RWPE1 (cell line): ENCODE results near the gene POU3F3.

Source experiments
- CTCF ChIA-PET: fragments of 350-600 bp; sonication (Branson Sonifier 250); formaldehyde crosslinking; extraction: SDS; loops from one replicate; lab custom pipeline; 2021; lab: Yijun Ruan, JAX
- POLR2A ChIA-PET: fragments of 400-600 bp; formaldehyde crosslinking; extraction: SDS; loops from one replicate; lab custom pipeline; 2020; ENCODE audit warnings: antibody characterized with exemption; ENCODE audit not compliant: low non-redundant PET; lab: Yijun Ruan, JAX
- DNase-seq: peaks from one replicate; pipeline ENCODE4 v3.0.0; 2012; ENCODE audit warnings: low spot score
- H3K27ac ChIP-seq: fragments of 450-650 bp; 2 replicates; pipeline ENCODE4 v1.5.1; 2017
- TF ChIP-seq, protein P1 (sequence below): fragments of 450-650 bp; conservative IDR thresholded peaks from 2 replicates; pipeline ENCODE4 v1.5.1; 2017; ENCODE audit warnings: low read depth, mild to moderate bottlenecking

The POU3F3 gene

GRCh38 chr2:104853534-104854497 lies at the start of gene POU3F3:
POU3F3 (plus strand) TSS chr2:104854115; CDS start chr2:104855511, 1,396 bp downstream.
- no peak for DNase-seq
- POLR2A ChIA-PET: no interaction called here
- no peak within 1 kb of the TSS for H3K27ac ChIP-seq
- TF ChIP-seq, protein P1, sequence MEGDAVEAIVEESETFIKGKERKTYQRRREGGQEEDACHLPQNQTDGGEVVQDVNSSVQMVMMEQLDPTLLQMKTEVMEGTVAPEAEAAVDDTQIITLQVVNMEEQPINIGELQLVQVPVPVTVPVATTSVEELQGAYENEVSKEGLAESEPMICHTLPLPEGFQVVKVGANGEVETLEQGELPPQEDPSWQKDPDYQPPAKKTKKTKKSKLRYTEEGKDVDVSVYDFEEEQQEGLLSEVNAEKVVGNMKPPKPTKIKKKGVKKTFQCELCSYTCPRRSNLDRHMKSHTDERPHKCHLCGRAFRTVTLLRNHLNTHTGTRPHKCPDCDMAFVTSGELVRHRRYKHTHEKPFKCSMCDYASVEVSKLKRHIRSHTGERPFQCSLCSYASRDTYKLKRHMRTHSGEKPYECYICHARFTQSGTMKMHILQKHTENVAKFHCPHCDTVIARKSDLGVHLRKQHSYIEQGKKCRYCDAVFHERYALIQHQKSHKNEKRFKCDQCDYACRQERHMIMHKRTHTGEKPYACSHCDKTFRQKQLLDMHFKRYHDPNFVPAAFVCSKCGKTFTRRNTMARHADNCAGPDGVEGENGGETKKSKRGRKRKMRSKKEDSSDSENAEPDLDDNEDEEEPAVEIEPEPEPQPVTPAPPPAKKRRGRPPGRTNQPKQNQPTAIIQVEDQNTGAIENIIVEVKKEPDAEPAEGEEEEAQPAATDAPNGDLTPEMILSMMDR: no peak
- CTCF ChIA-PET: no interaction called here

DNA sequence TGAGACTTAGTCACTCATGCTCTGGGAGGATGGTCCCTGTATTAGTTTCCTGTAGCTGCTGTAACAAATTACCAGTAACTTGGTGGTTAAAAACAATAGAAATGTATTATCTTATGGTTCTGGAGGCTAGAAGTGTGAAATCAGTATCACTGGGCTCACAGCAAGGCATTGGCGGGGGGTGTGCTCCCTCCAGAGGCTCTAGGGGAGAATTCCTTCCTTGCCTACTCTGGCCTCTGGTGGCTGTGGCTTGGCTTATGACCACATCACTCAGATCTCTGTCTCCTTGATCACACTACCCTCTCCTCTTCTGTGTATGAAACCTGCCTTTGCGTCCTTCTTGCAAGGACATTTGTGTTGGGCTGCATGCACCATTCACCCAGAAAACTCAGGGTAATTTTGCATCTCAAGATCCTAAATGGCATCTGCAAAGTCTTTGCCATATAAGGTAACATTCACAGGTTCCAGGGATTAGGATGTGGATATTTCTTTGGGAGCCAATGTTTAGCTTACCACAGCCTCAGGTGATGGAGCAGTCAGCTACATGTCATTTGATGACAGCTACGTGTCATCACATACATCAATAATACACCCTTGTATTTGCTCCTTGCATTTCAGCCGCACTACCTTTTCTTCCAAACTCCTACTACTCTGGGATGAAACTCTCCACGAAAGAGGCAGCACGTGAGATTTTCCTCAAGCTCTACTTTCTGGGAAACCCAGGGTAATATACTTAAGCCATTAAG lies 49.6 kb upstream of the POU3F3 start:
- POLR2A ChIA-PET: no interaction called here
- CTCF ChIA-PET: no interaction called here
- H3K27ac ChIP-seq: no peak overlapping the region
- DNase-seq: no peak
- TF ChIP-seq, protein P1: no peak

GRCh38 chr2:104812286-104812685 lies 41.6 kb upstream of the POU3F3 start:
- ChIA-PET POLR2A (no interaction called here), CTCF (no interaction called here)
- TF ChIP-seq, protein P1: no peak
- no peak overlapping the region for H3K27ac ChIP-seq
- DNase-seq: no peak

DNA sequence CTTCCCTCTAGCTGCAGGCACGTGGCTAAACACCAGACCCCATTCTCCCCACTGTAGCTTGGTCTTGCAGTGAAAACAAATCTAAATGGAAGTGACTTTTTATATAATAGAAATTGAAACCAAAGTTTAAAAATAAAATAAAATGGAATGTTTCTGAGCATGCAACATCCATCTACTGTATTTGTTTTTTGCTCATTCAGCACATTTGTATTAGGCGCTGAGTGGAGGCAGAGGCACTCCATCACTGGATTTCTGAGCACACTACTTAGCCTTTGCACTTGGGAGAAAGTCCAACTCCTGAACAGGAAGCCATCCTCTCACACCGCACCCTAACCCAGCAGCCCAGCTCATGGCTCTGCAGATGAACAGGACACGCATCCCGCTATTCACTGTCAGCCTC lies 37.8 kb upstream of the POU3F3 start:
- CTCF ChIA-PET: no interaction called here
- TF ChIP-seq, protein P1: no peak
- POLR2A ChIA-PET: no interaction called here
- DNase-seq: no peak
- H3K27ac ChIP-seq: no peak overlapping the region

GRCh38 chr2:104818264-104818663 lies 35.7 kb upstream of the POU3F3 start:
- CTCF ChIA-PET: no interaction called here
- no peak overlapping the region for H3K27ac ChIP-seq
- TF ChIP-seq, protein P1: no peak
- POLR2A ChIA-PET: no interaction called here
- DNase-seq: no peak

GRCh38 chr2:104820126-104820525 lies 33.8 kb upstream of the POU3F3 start:
- no peak overlapping the region for H3K27ac ChIP-seq
- ChIA-PET CTCF (no interaction called here), POLR2A (no interaction called here)
- TF ChIP-seq, protein P1: no peak
- no peak for DNase-seq
